Upper lobe of left lung (tissue), 6 donors: Measurements from ENCODE around the gene MED28. TPM values are rescaled to one million over a fixed set of nuclear protein-coding genes. Genes with fewer than 3 reads are reported as not detected.

Experiments
- ATAC-seq, 2 donors: fragments of 200-7000 bp; cut with Tn5 transposase; one replicate each; pipeline ENCODE4 v1.9.1; 2022; ENCODE audit warnings: mild to moderate bottlenecking in 2 of 2, moderate library complexity in 2 of 2; ENCODE audit not compliant: low FRiP score in 2 of 2
- DNase-seq, 2 donors: peaks; one replicate each; pipeline ENCODE4 v3.0.0-alpha.2; 2019 to 2020
- H3K27ac ChIP-seq, 4 donors: fragments of 200-600 bp; sonication (generic); one replicate each; pipeline ENCODE4 v1.5.1; 2016 to 2019
- H3K27me3 ChIP-seq, 4 donors: fragments of 200-600 bp; sonication (generic); one replicate each; pipeline ENCODE4 v1.5.1; 2017 to 2019
- H3K36me3 ChIP-seq, 4 donors: fragments of 200-600 bp; sonication (generic); one replicate each; pipeline ENCODE4 v1.5.1; 2016 to 2019
- H3K4me1 ChIP-seq, 4 donors: fragments of 200-600 bp; sonication (generic); one replicate each; pipeline ENCODE4 v1.5.1; 2018 to 2019
- H3K4me3 ChIP-seq, 4 donors: fragments of 200-600 bp; sonication (generic); one replicate each; pipeline ENCODE4 v1.5.1; 2017 to 2019; ENCODE audit warnings: mild to moderate bottlenecking in 2 of 4, moderate library complexity in 1 of 4
- H3K9me3 ChIP-seq, 4 donors: fragments of 200-600 bp; sonication (generic); one replicate each; pipeline ENCODE4 v1.5.1; 2018 to 2019
- EP300 ChIP-seq, 4 donors: sonication (generic); formaldehyde crosslinking; IDR thresholded peaks; one replicate each; pipeline ENCODE4 v1.5.1; 2017; ENCODE audit warnings: antibody characterized with exemption in 4 of 4, control low read depth in 2 of 4
- POLR2A ChIP-seq, 4 donors: fragments of 450-650 bp; IDR thresholded peaks; one replicate each; pipeline ENCODE4 v1.5.1; 2016 to 2017; ENCODE audit warnings: antibody characterized with exemption in 4 of 4, mild to moderate bottlenecking in 2 of 4
- POLR2AphosphoS5 ChIP-seq, 2 donors: sonication (generic); formaldehyde crosslinking; IDR thresholded peaks; one replicate each; pipeline ENCODE4 v1.5.1; 2017; ENCODE audit warnings: antibody characterized with exemption in 2 of 2
- WGBS, 2 donors: methylation state at CpG; one replicate each; pipeline ENCODE4 v1.1.5; 2017 to 2018; 5-methylcytosine and 5-hydroxymethylcytosine counted together
- total RNA-seq, 6 donors: library from RNA; depleted of rRNA in 4 of 6; stranded (reverse); fragments of >200 nt in 4 of 6; gene quantifications; one replicate each; pipeline versions ENCODE4 v1.1.0 to v1.2.1, GENCODE V29; 2016 to 2021
- TF ChIP-seq, protein P1 (sequence below), 6 experiments: fragments of 450-650 bp in 4 of 6; fragments of 200-600 bp in 2 of 6; sonication (generic) in 2 of 6; IDR thresholded peaks; one replicate each; pipeline ENCODE4 v1.5.1; 2016 to 2019; ENCODE audit warnings: antibody characterized with exemption in 6 of 6
- donor health status: DM: no; HTN: no; CAD: no; lungs with moderate emphysema.
- donor health status: DM: no; HTN: yes; CAD: no; lungs with severe emphysema.

The MED28 gene
- total RNA-seq, 6 donors from 2014 or later, result 14.7 to 56.2 (median 19.0) TPM

DNA sequence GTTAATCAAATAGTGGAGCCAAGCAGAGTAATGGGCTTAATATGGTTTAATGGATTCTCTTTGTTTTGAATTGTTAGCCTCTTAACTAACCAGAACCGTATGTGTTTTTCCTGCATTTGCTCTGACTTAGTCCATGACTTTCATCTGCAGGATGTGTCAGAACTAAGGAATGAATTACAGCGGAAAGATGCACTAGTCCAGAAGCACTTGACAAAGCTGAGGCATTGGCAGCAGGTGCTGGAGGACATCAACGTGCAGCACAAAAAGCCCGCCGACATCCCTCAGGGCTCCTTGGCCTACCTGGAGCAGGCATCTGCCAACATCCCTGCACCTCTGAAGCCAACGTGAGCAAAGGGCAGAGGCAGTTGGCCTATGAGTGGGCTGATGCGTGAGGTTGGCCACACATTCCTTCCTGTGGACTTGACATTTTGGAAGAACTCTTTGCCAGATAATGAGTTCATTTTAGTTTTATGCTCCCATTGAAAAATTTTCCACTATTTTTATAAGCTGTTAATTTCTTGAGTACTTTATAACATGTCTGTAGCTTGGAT is 9.1 kb downstream of the MED28 start:
- no peaks in the 10 kb centered on the region for H3K9me3 ChIP-seq
- no peak for DNase-seq
- H3K4me1 ChIP-seq, result peaks cover 7 to 11% (median 9%) of the 10 kb centered on the region in 4 donors
- H3K27me3 ChIP-seq, result no peaks in the 10 kb centered on the region
- no peak for ATAC-seq
- peaks cover 64 to 96% (median 89%) of the 10 kb centered on the region in 4 donors for H3K36me3 ChIP-seq
- no peak for TF ChIP-seq EP300 (IDR thresholded peaks at IDR 0.05)
- TF ChIP-seq POLR2AphosphoS5 (IDR thresholded peaks at IDR 0.05), result no peak
- no peak for TF ChIP-seq POLR2A (IDR thresholded peaks at IDR 0.05)
- TF ChIP-seq, protein P1, sequence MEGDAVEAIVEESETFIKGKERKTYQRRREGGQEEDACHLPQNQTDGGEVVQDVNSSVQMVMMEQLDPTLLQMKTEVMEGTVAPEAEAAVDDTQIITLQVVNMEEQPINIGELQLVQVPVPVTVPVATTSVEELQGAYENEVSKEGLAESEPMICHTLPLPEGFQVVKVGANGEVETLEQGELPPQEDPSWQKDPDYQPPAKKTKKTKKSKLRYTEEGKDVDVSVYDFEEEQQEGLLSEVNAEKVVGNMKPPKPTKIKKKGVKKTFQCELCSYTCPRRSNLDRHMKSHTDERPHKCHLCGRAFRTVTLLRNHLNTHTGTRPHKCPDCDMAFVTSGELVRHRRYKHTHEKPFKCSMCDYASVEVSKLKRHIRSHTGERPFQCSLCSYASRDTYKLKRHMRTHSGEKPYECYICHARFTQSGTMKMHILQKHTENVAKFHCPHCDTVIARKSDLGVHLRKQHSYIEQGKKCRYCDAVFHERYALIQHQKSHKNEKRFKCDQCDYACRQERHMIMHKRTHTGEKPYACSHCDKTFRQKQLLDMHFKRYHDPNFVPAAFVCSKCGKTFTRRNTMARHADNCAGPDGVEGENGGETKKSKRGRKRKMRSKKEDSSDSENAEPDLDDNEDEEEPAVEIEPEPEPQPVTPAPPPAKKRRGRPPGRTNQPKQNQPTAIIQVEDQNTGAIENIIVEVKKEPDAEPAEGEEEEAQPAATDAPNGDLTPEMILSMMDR (IDR thresholded peaks at IDR 0.05), result no peak
- WGBS, 2 donors, result 86 to 88% methylated on average over 7 of the region's 7 CpGs
- H3K4me3 ChIP-seq, result no peak overlapping the region
- H3K27ac ChIP-seq, result no peak overlapping the region

DNA sequence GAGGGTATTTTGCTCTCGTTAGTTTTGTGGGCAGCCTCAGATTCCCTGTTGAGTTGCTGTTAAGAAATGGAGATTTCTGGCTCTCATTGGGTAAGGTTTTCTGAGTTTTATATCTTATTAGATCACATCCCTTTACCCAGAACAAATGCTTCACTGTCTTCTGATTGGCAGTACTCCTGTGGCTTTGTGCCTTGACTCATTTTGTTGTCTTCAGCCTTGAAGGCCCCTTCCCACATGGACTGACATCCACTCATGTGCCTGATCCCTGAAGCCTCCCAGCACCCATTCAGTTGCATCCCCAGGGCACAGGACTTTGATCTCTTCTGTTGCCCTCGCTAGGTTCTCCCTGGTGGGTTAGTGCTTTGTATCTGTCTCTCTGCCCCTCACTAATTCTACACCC is 10.4 kb downstream of the MED28 start:
- WGBS, 2 donors, result 86 to 87% methylated on average over 2 of the region's 2 CpGs
- no peak for DNase-seq
- peaks cover 62 to 100% (median 93%) of the 10 kb centered on the region in 4 donors for H3K36me3 ChIP-seq
- no peaks in the 10 kb centered on the region for H3K4me1 ChIP-seq
- no peak overlapping the region for H3K27ac ChIP-seq
- no peaks in the 10 kb centered on the region for H3K9me3 ChIP-seq
- no peak overlapping the region for H3K4me3 ChIP-seq
- TF ChIP-seq POLR2AphosphoS5 (IDR thresholded peaks at IDR 0.05) (no peak), EP300 (IDR thresholded peaks at IDR 0.05) (no peak), POLR2A (IDR thresholded peaks at IDR 0.05) (no peak)
- TF ChIP-seq, protein P1 (IDR thresholded peaks at IDR 0.05), result no peak
- H3K27me3 ChIP-seq, result no peaks in the 10 kb centered on the region
- no peak for ATAC-seq

DNA sequence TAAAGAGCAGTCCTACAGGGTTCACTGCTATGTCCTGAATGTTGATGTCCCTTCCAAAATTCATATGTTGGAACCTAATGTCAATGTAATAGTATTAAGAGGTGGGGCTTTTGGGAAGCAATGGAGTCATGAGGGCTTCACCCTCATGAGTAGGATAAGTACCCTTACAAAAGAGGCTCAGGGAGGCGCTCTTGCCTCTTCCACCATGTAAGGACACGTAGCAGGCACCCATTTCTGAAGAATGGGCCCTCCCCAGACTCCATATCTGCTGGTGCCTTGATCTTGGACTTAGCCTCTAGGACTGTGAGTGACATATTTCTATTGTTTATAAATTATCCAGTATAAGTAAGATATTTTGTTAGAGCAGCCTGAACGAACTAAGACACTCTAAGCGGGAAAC is 15.8 kb downstream of the MED28 start:
- Histone ChIP-seq H3K9me3 (no peaks in the 10 kb centered on the region), H3K27me3 (no peaks in the 10 kb centered on the region), H3K27ac (no peak overlapping the region), H3K4me3 (no peak overlapping the region), H3K4me1 (no peaks in the 10 kb centered on the region), H3K36me3 (peaks cover 27 to 100% (median 77%) of the 10 kb centered on the region in 4 donors)
- ATAC-seq (no peak), DNase-seq (no peak)
- TF ChIP-seq POLR2A (IDR thresholded peaks at IDR 0.05), result no peak
- TF ChIP-seq POLR2AphosphoS5 (IDR thresholded peaks at IDR 0.05), result no peak
- TF ChIP-seq, protein P1 (IDR thresholded peaks at IDR 0.05), result no peak
- no peak for TF ChIP-seq EP300 (IDR thresholded peaks at IDR 0.05)
- 97 to 98% methylated on average over 4 of the region's 4 CpGs for WGBS, 2 donors

DNA sequence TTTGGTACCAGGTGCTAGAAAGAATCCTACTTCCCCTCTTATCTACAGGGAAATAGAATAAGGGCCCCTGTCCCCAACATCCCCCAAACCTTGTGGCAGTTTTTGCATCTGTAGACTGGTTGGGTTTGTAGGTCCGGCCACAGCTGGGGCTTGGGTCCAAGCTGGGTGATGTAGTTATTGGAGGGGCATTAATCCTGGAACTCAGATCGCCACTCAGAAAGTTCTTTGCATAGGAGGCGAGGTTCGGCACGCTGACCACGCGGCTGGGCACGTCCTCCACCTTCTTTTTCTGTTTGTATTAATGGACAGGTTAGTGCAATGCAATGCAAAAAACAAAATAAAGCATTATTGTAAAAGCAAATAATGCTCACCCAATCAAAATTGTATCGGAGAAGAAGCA is 19.2 kb downstream of the MED28 start:
- Histone ChIP-seq H3K27me3 (no peaks in the 10 kb centered on the region), H3K9me3 (no peaks in the 10 kb centered on the region), H3K4me1 (no peaks in the 10 kb centered on the region), H3K36me3 (peaks cover 4 to 76% (median 48%) of the 10 kb centered on the region in 4 donors), H3K4me3 (no peak overlapping the region), H3K27ac (no peak overlapping the region)
- WGBS, 2 donors, result 94 to 95% methylated on average over 9 of the region's 9 CpGs
- TF ChIP-seq POLR2AphosphoS5 (IDR thresholded peaks at IDR 0.05) (no peak), POLR2A (IDR thresholded peaks at IDR 0.05) (no peak), EP300 (IDR thresholded peaks at IDR 0.05) (no peak)
- TF ChIP-seq, protein P1 (IDR thresholded peaks at IDR 0.05), result no peak
- peak in 1 of 2 donors; percentile 27 for DNase-seq
- ATAC-seq, result no peak

- H3K36me3 ChIP-seq, result peaks cover 4 to 62% (median 36%) of the 10 kb centered on the region in 4 donors
- DNase-seq, result no peak
- H3K27ac ChIP-seq, result no peak overlapping the region
- 97 to 100% methylated on average over 4 of the region's 4 CpGs for WGBS, 2 donors
- H3K4me1 ChIP-seq, result no peaks in the 10 kb centered on the region
- no peak overlapping the region for H3K4me3 ChIP-seq
- no peaks in the 10 kb centered on the region for H3K9me3 ChIP-seq
- no peaks in the 10 kb centered on the region for H3K27me3 ChIP-seq
- no peak for ATAC-seq
- no peak for TF ChIP-seq EP300 (IDR thresholded peaks at IDR 0.05)
- no peak for TF ChIP-seq POLR2AphosphoS5 (IDR thresholded peaks at IDR 0.05)
- TF ChIP-seq POLR2A (IDR thresholded peaks at IDR 0.05), result no peak
- TF ChIP-seq, protein P1 (IDR thresholded peaks at IDR 0.05), result no peak
Observed at GRCh38 chr4:17635056-17635455, 20.6 kb downstream of the MED28 start.
